Vagina (tissue), 1 donor: ENCODE measurements around the gene ARID2. TPM values are rescaled to one million over a fixed set of nuclear protein-coding genes. Genes with fewer than 3 reads are reported as not detected.

Experiments used
- small RNA-seq: library from RNA; depleted of rRNA; stranded (forward); fragments of <200 nt; gene quantifications from one replicate; pipeline ENCODE3, GENCODE V24; 2016
- total RNA-seq: library from RNA; depleted of rRNA; stranded (reverse); fragments of >200 nt; gene quantifications from one replicate; pipeline ENCODE4 v1.2.3, GENCODE V29; 2016

ARID2 gene
- total RNA-seq, 1 donor from 2014 or later: 39.0 TPM

Small RNA genes within 50 kb of the gene (small RNA-seq; reads per million reads assigned to genes)
- gene RN7SL246P: not detected
